NCI-H345 treated with DMSO at 0.1 percent for 48 hours (cell line): ENCODE results near the gene CIDEC.
"Not testable (repeated sequence)": the region's sequence is repeated elsewhere in the genome, so short reads cannot be mapped to it uniquely, and the experiment has no call there.

Source experiments
- DNase-seq: peaks from one replicate; lab custom pipeline; 2025; ENCODE audit not compliant: unreplicated experiment; lab: John Stamatoyannopoulos, UW

Gene CIDEC

GRCh38 chr3:9851383-9851782, 28.7 kb downstream of the CIDEC start:
- not testable (repeated sequence) for DNase-seq

GRCh38 chr3:9848860-9849259, 31.2 kb downstream of the CIDEC start:
- not testable (repeated sequence) for DNase-seq

- DNase-seq: not testable (repeated sequence)
Measured at GRCh38 chr3:9847870-9848269, 32.2 kb downstream of the CIDEC start.

- DNase-seq: no peak
Measured at GRCh38 chr3:9846931-9847488, 33.0 kb downstream of the CIDEC start.

- no peak for DNase-seq
Measured at GRCh38 chr3:9846231-9846630, 33.8 kb downstream of the CIDEC start.

- DNase-seq: peak; percentile 65
Measured at GRCh38 chr3:9843715-9844438, 36.2 kb downstream of the CIDEC start, which contains the start of gene RPUSD3. RPUSD3 (minus strand) TSS chr3:9844008; CDS start chr3:9843990, 18 bp downstream.

GRCh38 chr3:9841015-9841414, 39.0 kb downstream of the CIDEC start:
- no peak for DNase-seq

GRCh38 chr3:9838856-9839255, 41.2 kb downstream of the CIDEC start:
- DNase-seq: no peak

GRCh38 chr3:9837701-9838582, 42.1 kb downstream of the CIDEC start:
- DNase-seq: no peak

- no peak for DNase-seq
Measured at GRCh38 chr3:9834520-9835380, 45.3 kb downstream of the CIDEC start.

GRCh38 chr3:9833078-9833477, 47.0 kb downstream of the CIDEC start:
- DNase-seq: no peak

GRCh38 chr3:9831253-9831652, 48.8 kb downstream of the CIDEC start:
- DNase-seq: no peak

GRCh38 chr3:9828801-9829755, 51.0 kb downstream of the CIDEC start:
- DNase-seq: no peak

GRCh38 chr3:9826815-9827573, 53.1 kb downstream of the CIDEC start:
- no peak for DNase-seq

- no peak for DNase-seq
Measured at GRCh38 chr3:9825451-9826040, 54.5 kb downstream of the CIDEC start.

- no peak for DNase-seq
Measured at GRCh38 chr3:9820946-9821345, 59.1 kb downstream of the CIDEC start.

GRCh38 chr3:9820543-9820942, 59.5 kb downstream of the CIDEC start:
- no peak for DNase-seq

- no peak for DNase-seq
Measured at GRCh38 chr3:9818666-9819335, 61.3 kb downstream of the CIDEC start.
